CD14-positive monocyte (primary cell): ENCODE measurements around the gene KCTD16. TPM values are rescaled to one million over a fixed set of nuclear protein-coding genes. Genes with fewer than 3 reads are reported as not detected.

Experiments
- DNase-seq, 3 donors: peaks; one replicate each; pipeline ENCODE4 v3.0.0-alpha.2; 2011 to 2022
- H2AFZ ChIP-seq: 2 replicates; pipeline ENCODE4 v1.6.0; 2012; ENCODE audit warnings: mild to moderate bottlenecking, low read depth, low read length, inconsistent platforms; ENCODE audit not compliant: insufficient read depth, poor library complexity, severe bottlenecking
- H3K27ac ChIP-seq, 2 donors: 1 replicate in 1 of 2; 2 replicates in 1 of 2; pipeline ENCODE4 v1.5.1; 2012 to 2013; ENCODE audit warnings: low read length in 2 of 2, control low read depth in 1 of 2, inconsistent platforms in 1 of 2, low read depth in 1 of 2, mild to moderate bottlenecking in 1 of 2
- H3K27me3 ChIP-seq, 2 donors: one replicate each; pipeline versions ENCODE4 v1.6.0 to v1.6.1; 2011 to 2013; ENCODE audit warnings: low read length in 2 of 2; ENCODE audit not compliant: control insufficient read depth in 2 of 2, insufficient read depth in 2 of 2
- H3K36me3 ChIP-seq, 2 donors: replicated peaks in 1 of 2; 1 replicate in 1 of 2; 2 replicates in 1 of 2; pipeline versions ENCODE4 v1.5.1 to v1.6.1; 2012 to 2013; ENCODE audit warnings: low read length in 2 of 2, control low read depth in 1 of 2, inconsistent platforms in 1 of 2, mild to moderate bottlenecking in 1 of 2; ENCODE audit not compliant: insufficient read depth in 2 of 2, control insufficient read depth in 1 of 2
- H3K4me1 ChIP-seq, 2 donors: 1 replicate in 1 of 2; 2 replicates in 1 of 2; pipeline versions ENCODE4 v1.5.1 to v1.6.1; 2012 to 2013; ENCODE audit warnings: low read length in 2 of 2, control low read depth in 1 of 2, inconsistent platforms in 1 of 2, mild to moderate bottlenecking in 1 of 2, moderate library complexity in 1 of 2; ENCODE audit not compliant: insufficient read depth in 2 of 2, control insufficient read depth in 1 of 2
- H3K4me2 ChIP-seq: replicated peaks from 2 replicates; pipeline ENCODE3; 2012; ENCODE audit warnings: low read length, moderate library complexity, mild to moderate bottlenecking; ENCODE audit not compliant: poor library complexity, severe bottlenecking; ENCODE audit errors: extremely low read depth
- H3K4me3 ChIP-seq, 3 experiments: fragments of 200-600 bp in 1 of 3; sonication (generic) in 1 of 3; replicated peaks in 1 of 3; 1 replicate in 2 of 3; 2 replicates in 1 of 3; pipeline ENCODE4 v1.5.1; 2011 to 2013; ENCODE audit warnings: low read length in 3 of 3, mild to moderate bottlenecking in 3 of 3, control low read depth in 2 of 3, low read depth in 2 of 3, inconsistent platforms in 1 of 3, moderate library complexity in 1 of 3
- H3K79me2 ChIP-seq: 2 replicates; pipeline ENCODE4 v1.6.0; 2012; ENCODE audit warnings: mild to moderate bottlenecking, control low read depth, inconsistent platforms, low read length, moderate library complexity; ENCODE audit not compliant: insufficient read depth
- H3K9ac ChIP-seq: 2 replicates; pipeline ENCODE4 v1.6.0; 2017; ENCODE audit warnings: low read length, mild to moderate bottlenecking; ENCODE audit not compliant: insufficient read depth, poor library complexity, severe bottlenecking
- H3K9me3 ChIP-seq, 2 donors: replicated peaks in 1 of 2; 1 replicate in 1 of 2; 2 replicates in 1 of 2; pipeline versions ENCODE4 v1.5.1 to v1.6.1; 2012 to 2013; ENCODE audit warnings: low read length in 2 of 2, control low read depth in 1 of 2; ENCODE audit not compliant: control insufficient read depth in 1 of 2, insufficient read depth in 1 of 2
- H4K20me1 ChIP-seq: 2 replicates; pipeline ENCODE4 v1.6.0; 2012; ENCODE audit warnings: mild to moderate bottlenecking, low read length, control low read depth, moderate library complexity; ENCODE audit not compliant: insufficient read depth
- H3K27ac Mint-ChIP-seq, 7 donors: one replicate each; pipeline ENCODE4 v1.8.0; 2020; ENCODE audit warnings: mild to moderate bottlenecking in 7 of 7, mixed read lengths in 7 of 7, moderate library complexity in 6 of 7, inconsistent platforms in 2 of 7
- H3K27me3 Mint-ChIP-seq, 3 donors: one replicate each; pipeline ENCODE4 v1.8.0; 2021 to 2022; ENCODE audit warnings: low read depth in 3 of 3, mild to moderate bottlenecking in 3 of 3, mixed read lengths in 3 of 3, moderate library complexity in 3 of 3, inconsistent platforms in 1 of 3
- H3K36me3 Mint-ChIP-seq, 2 donors: one replicate each; pipeline ENCODE4 v1.8.0; 2020; ENCODE audit warnings: mixed read lengths in 2 of 2, inconsistent platforms in 1 of 2, mild to moderate bottlenecking in 1 of 2
- H3K4me1 Mint-ChIP-seq: one replicate; pipeline ENCODE4 v1.8.0; 2020; ENCODE audit warnings: mild to moderate bottlenecking, mixed read lengths
- H3K4me3 Mint-ChIP-seq, 2 donors: one replicate each; pipeline ENCODE4 v1.8.0; 2020; ENCODE audit warnings: mild to moderate bottlenecking in 2 of 2, mixed read lengths in 2 of 2, moderate library complexity in 1 of 2
- H3K9me3 Mint-ChIP-seq, 7 donors: one replicate each; pipeline ENCODE4 v1.8.0; 2020 to 2022; ENCODE audit warnings: mixed read lengths in 7 of 7, mild to moderate bottlenecking in 6 of 7, moderate library complexity in 6 of 7, inconsistent platforms in 2 of 7
- CTCF ChIP-seq: fragments of 200-600 bp; IDR thresholded peaks from one replicate; pipeline ENCODE4 v1.8.0; 2022; ENCODE audit warnings: antibody characterized with exemption, mild to moderate bottlenecking
- WGBS: methylation state at CpG from one replicate; pipeline ENCODE4 v1.1.5; 2013; ENCODE audit warnings: missing lambda C conversion rate; ENCODE audit not compliant: insufficient coverage; 5-methylcytosine and 5-hydroxymethylcytosine counted together
- intact Hi-C, 2 donors: fragments of 100-400 bp; cut with micrococcal nuclease; formaldehyde crosslinking; loops; one replicate each; pipeline versions ENCODE4 v1.15.0 to v1.15.1; 2023
- polyA plus RNA-seq, 3 donors: library from polyadenylated mRNA; depleted of rRNA in 1 of 3; unstranded in 2 of 3; stranded (reverse) in 1 of 3; fragments of 300-500 nt in 2 of 3; fragments of >200 nt in 1 of 3; fragmentation: Illumina TruSeq in 2 of 3; gene quantifications; 1 replicate in 2 of 3; 2 replicates in 1 of 3; pipeline ENCODE4 v1.2.3, GENCODE V29; 2012 to 2021

Gene KCTD16
- polyA plus RNA-seq, 3 donors = not detected

- no peak overlapping the region for H3K9ac ChIP-seq
- DNase-seq = no peak
- H3K4me2 ChIP-seq = no peak overlapping the region
- H3K27me3 Mint-ChIP-seq = peaks cover 0 to 2% (median 0%) of the 10 kb centered on the region in 3 donors
- intact Hi-C loops = no loop called here
- peaks cover 0 to 4% (median 2%) of the 10 kb centered on the region in 7 donors for H3K9me3 Mint-ChIP-seq
- no peaks in the 10 kb centered on the region for H3K36me3 Mint-ChIP-seq
- H3K79me2 ChIP-seq = no peaks in the 10 kb centered on the region
- H2AFZ ChIP-seq = no peak overlapping the region
- no peak overlapping the region for H3K4me3 Mint-ChIP-seq
- H3K4me1 Mint-ChIP-seq = no peaks in the 10 kb centered on the region
- no peaks in the 10 kb centered on the region for H4K20me1 ChIP-seq
- H3K27ac Mint-ChIP-seq = no peak overlapping the region
- no peaks in the 10 kb centered on the region for H3K4me1 ChIP-seq
- no peak for TF ChIP-seq CTCF
- WGBS = 100% methylated on average over 2 of the region's 3 CpGs
- H3K36me3 ChIP-seq = no peaks in the 10 kb centered on the region
- no peak overlapping the region for H3K4me3 ChIP-seq
- H3K27me3 ChIP-seq = no peaks in the 10 kb centered on the region
- H3K9me3 ChIP-seq = no peaks in the 10 kb centered on the region
- H3K27ac ChIP-seq = no peak overlapping the region
Measured at GRCh38 chr5:144370273-144370672, 199.6 kb downstream of the KCTD16 start.

- H3K9me3 Mint-ChIP-seq = peaks cover 0 to 4% (median 2%) of the 10 kb centered on the region in 7 donors
- no CpG with 5 or more reads among the region's 1 CpG for WGBS
Measured at GRCh38 chr5:144374637-144375036, 204.0 kb downstream of the KCTD16 start.

More at GRCh38 chr5:144374637-144375036, 204.0 kb downstream of the KCTD16 start:
- Histone ChIP-seq H3K36me3 (no peaks in the 10 kb centered on the region), H3K4me3 (no peak overlapping the region), H3K9me3 (no peaks in the 10 kb centered on the region), H3K9ac (no peak overlapping the region), H4K20me1 (no peaks in the 10 kb centered on the region), H3K27me3 (no peaks in the 10 kb centered on the region), H3K27ac (no peak overlapping the region), H3K79me2 (no peaks in the 10 kb centered on the region), H3K4me1 (no peaks in the 10 kb centered on the region), H2AFZ (no peak overlapping the region), H3K4me2 (no peak overlapping the region)
- Mint-ChIP-seq H3K27ac (no peak overlapping the region), H3K36me3 (no peaks in the 10 kb centered on the region), H3K27me3 (peaks cover 0 to 3% (median 1%) of the 10 kb centered on the region in 3 donors), H3K4me1 (no peaks in the 10 kb centered on the region), H3K4me3 (no peak overlapping the region)
- TF ChIP-seq CTCF = no peak
- intact Hi-C loops = no loop called here
- DNase-seq = no peak
